NT2/D1 (cell line): ENCODE data around the gene EXOSC5.

Experiments
- DNase-seq: peaks from one replicate; pipeline ENCODE4 v3.0.0-alpha.2; 2011; ENCODE audit warnings: low read depth, low spot score
- H3K27me3 ChIP-seq: 2 replicates; pipeline ENCODE4 v1.6.0; 2011; ENCODE audit warnings: mild to moderate bottlenecking; ENCODE audit not compliant: insufficient read length, insufficient read depth
- H3K36me3 ChIP-seq: 2 replicates; pipeline ENCODE4 v1.6.1; 2011; ENCODE audit warnings: mild to moderate bottlenecking, low read length, mixed read lengths; ENCODE audit not compliant: insufficient read depth, insufficient read length
- H3K4me1 ChIP-seq: 2 replicates; pipeline ENCODE4 v1.5.1; 2011; ENCODE audit not compliant: insufficient read depth, insufficient read length
- H3K4me3 ChIP-seq: 2 replicates; pipeline ENCODE4 v1.5.1; 2011; ENCODE audit warnings: low read depth; ENCODE audit not compliant: insufficient read length
- H3K9ac ChIP-seq: 2 replicates; pipeline ENCODE4 v1.6.0; 2011; ENCODE audit warnings: low read depth; ENCODE audit not compliant: insufficient read length
- H3K9me3 ChIP-seq: 2 replicates; pipeline ENCODE4 v1.5.1; 2011; ENCODE audit warnings: mild to moderate bottlenecking, low read length; ENCODE audit not compliant: insufficient read depth
- SUZ12 ChIP-seq: IDR thresholded peaks from 2 replicates; pipeline ENCODE4 v1.6.1; 2011; ENCODE audit not compliant: insufficient read length, insufficient read depth; ENCODE audit errors: extremely low read depth
- YY1 ChIP-seq: IDR thresholded peaks from 2 replicates; pipeline ENCODE4 v1.6.1; 2011; ENCODE audit not compliant: insufficient read length, insufficient read depth
- ZNF274 ChIP-seq: IDR thresholded peaks from 2 replicates; pipeline ENCODE4 v1.6.1; 2011; ENCODE audit warnings: mild to moderate bottlenecking, low read depth, low read length

EXOSC5 gene

DNA sequence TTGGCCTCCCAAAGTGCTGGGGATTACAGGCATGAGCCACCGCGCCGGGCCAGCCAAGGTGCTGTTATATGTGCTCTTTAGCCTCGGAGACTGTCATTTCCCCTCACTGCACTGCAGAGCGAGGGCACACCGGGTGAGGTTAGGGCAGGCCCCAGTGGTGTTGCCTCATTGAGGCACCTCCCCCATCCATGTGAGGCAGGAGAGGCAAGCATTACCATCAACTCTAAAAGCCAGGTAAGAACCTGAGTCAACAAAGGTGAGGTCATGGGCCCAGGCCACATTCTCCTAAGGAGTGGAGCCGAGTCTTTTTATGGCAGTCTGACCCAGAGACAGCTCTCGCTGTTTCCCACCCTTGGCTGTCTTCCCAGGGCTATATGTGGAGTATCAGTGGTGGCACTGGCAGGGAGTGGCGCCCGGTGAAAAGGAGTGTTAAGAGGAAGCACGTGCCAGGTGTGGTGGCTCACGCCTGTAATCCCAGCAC, 19.1 kb upstream of the EXOSC5 start:
- TF ChIP-seq YY1 = no peak
- no peak for TF ChIP-seq SUZ12
- TF ChIP-seq ZNF274 = no peak
- Histone ChIP-seq H3K4me3 (no peak overlapping the region), H3K9me3 (no peaks in the 10 kb centered on the region), H3K36me3 (peaks cover 32% of the 10 kb centered on the region), H3K4me1 (no peaks in the 10 kb centered on the region), H3K27me3 (no peaks in the 10 kb centered on the region), H3K9ac (no peak overlapping the region)
- no peak for DNase-seq

DNA sequence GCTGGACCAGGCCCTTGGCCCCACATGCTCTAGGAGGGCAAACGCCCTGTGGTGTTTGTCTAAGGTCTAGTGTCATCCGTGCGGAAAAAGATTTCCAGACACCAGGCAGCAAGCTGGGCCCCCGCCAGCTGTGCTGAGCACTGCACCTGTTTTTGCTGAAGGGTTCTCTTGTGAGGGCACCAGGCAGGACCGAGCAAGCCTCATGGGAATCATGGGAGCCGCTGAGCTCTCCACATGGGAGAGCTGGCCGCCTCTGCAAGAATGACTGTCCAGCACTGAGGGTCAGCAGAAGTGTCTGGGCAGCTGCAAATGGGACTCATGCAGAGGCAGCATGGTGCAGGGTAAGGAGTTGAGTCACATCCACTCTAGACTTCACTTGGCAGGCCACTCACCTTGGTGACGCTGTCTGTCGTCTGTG, 18.0 kb upstream of the EXOSC5 start:
- no peaks in the 10 kb centered on the region for H3K27me3 ChIP-seq
- no peak overlapping the region for H3K4me3 ChIP-seq
- no peaks in the 10 kb centered on the region for H3K4me1 ChIP-seq
- no peaks in the 10 kb centered on the region for H3K9me3 ChIP-seq
- TF ChIP-seq SUZ12 (no peak), YY1 (no peak), ZNF274 (no peak)
- no peak overlapping the region for H3K9ac ChIP-seq
- peaks cover 35% of the 10 kb centered on the region for H3K36me3 ChIP-seq
- no peak for DNase-seq

- H3K4me1 ChIP-seq = no peaks in the 10 kb centered on the region
- no peak for DNase-seq
- H3K9me3 ChIP-seq = no peaks in the 10 kb centered on the region
- no peak overlapping the region for H3K4me3 ChIP-seq
- no peak overlapping the region for H3K9ac ChIP-seq
- no peaks in the 10 kb centered on the region for H3K27me3 ChIP-seq
- TF ChIP-seq SUZ12 (no peak), YY1 (no peak)
- H3K36me3 ChIP-seq = peaks cover 35% of the 10 kb centered on the region
Measured at GRCh38 chr19:41414461-41414860, 17.3 kb upstream of the EXOSC5 start.

DNA sequence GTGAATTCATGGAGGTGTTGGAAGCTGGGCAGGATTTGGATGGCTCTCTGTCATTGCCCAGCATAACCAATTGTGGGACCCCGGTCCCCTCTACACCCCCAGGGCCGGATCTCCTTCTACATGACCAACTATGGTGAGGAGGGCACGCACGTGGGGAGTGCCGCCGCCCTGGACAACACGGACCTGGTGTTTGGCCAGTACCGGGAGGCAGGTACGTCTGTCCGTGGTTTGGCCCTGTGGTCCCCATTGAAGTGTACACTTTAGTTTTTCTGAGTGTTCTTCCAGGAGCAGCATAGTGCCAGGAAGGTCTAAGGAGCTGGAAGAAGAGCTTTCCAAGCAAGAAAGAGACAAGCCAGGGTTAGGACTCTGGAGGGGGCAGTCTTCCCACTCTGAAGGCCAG, 16.8 kb upstream of the EXOSC5 start:
- Histone ChIP-seq H3K4me1 (peaks cover 4% of the 10 kb centered on the region), H3K36me3 (peaks cover 32% of the 10 kb centered on the region), H3K9ac (no peak overlapping the region), H3K27me3 (no peaks in the 10 kb centered on the region), H3K4me3 (no peak overlapping the region), H3K9me3 (no peaks in the 10 kb centered on the region)
- no peak for TF ChIP-seq YY1
- no peak for TF ChIP-seq ZNF274
- no peak for TF ChIP-seq SUZ12
- DNase-seq = no peak

DNA sequence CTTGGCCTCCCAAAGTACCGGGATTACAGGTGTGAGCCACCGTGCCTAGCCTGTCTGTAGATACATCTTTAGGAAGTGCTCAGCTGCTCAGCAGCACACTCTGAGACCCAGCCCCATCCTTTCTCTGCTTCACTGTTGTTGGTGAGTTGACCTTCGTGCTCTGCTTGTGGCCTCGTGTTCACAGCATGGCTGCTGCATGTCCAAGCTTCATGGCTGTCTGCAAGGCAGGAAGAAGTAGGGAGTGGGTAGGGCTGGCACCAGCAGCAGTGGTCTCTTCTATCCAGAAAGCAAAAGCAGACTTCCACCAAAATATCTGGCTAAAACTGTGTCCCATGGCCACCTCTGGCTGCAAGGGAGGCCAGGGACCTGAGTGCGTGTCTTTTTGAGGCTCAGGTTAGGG, 15.8 kb upstream of the EXOSC5 start:
- H3K9me3 ChIP-seq = no peaks in the 10 kb centered on the region
- peaks cover 30% of the 10 kb centered on the region for H3K36me3 ChIP-seq
- TF ChIP-seq YY1 = no peak
- no peak for TF ChIP-seq SUZ12
- TF ChIP-seq ZNF274 = no peak
- no peak overlapping the region for H3K9ac ChIP-seq
- peaks cover 4% of the 10 kb centered on the region for H3K4me1 ChIP-seq
- H3K27me3 ChIP-seq = no peaks in the 10 kb centered on the region
- no peak overlapping the region for H3K4me3 ChIP-seq
- no peak for DNase-seq

DNA sequence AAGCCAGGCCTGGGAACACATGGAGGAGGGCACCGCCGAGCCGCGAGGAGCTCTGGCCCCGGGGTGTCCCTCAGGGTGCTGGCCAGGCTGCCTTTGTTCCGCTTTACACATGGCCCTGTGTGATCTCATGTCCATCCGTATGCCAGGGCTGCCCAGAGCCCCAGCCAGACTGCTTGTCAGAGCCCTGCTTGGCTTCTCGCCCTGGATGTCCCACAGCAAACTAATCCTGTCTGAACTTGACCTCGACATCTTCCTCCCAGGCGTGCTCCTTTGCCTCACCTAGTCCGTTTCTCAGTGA, 14.8 kb upstream of the EXOSC5 start:
- peaks cover 28% of the 10 kb centered on the region for H3K36me3 ChIP-seq
- no peak overlapping the region for H3K9ac ChIP-seq
- TF ChIP-seq YY1 (no peak), ZNF274 (no peak), SUZ12 (no peak)
- no peak overlapping the region for H3K4me3 ChIP-seq
- no peak for DNase-seq
- H3K9me3 ChIP-seq = no peaks in the 10 kb centered on the region
- peaks cover 9% of the 10 kb centered on the region for H3K4me1 ChIP-seq
- H3K27me3 ChIP-seq = no peaks in the 10 kb centered on the region

- no peak overlapping the region for H3K4me3 ChIP-seq
- H3K36me3 ChIP-seq = peaks cover 28% of the 10 kb centered on the region
- no peaks in the 10 kb centered on the region for H3K9me3 ChIP-seq
- no peak for TF ChIP-seq SUZ12
- TF ChIP-seq ZNF274 = no peak
- TF ChIP-seq YY1 = no peak
- H3K9ac ChIP-seq = no peak overlapping the region
- H3K4me1 ChIP-seq = peaks cover 9% of the 10 kb centered on the region
- DNase-seq = no peak
- H3K27me3 ChIP-seq = no peaks in the 10 kb centered on the region
Measured at GRCh38 chr19:41411100-41411967, 14.2 kb upstream of the EXOSC5 start.

DNA sequence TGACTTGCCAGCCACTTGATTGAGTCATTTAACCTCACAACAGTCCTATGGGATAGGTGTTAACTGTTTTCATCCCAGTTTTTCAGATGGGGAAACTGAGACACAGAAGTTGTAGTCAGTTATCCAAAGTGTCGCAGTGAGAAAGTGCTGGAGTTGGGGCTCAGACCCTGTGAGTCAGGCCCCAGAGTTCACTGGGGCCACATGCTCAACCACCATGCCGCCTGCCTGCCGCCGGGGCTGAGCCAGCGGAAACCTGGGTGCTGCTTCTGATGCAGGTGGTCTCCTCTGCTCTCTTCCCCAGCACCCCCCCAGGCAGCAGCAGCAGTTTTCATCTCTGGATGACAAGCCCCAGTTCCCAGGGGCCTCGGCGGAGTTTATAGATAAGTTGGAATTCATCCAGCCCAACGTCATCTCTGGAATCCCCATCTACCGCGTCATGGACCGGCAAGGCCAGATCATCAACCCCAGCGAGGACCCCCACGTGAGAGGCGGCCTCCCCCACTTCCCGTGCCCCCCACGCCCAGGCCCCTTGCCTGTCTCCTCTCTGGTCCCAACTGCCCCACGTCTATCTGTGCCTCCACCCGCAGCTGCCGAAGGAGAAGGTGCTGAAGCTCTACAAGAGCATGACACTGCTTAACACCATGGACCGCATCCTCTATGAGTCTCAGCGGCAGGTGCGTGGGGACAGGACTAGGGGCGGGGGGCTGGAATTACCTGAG, 13.3 kb upstream of the EXOSC5 start:
- H3K4me1 ChIP-seq = peaks cover 17% of the 10 kb centered on the region
- TF ChIP-seq SUZ12 (no peak), ZNF274 (no peak), YY1 (no peak)
- H3K27me3 ChIP-seq = no peaks in the 10 kb centered on the region
- H3K36me3 ChIP-seq = peaks cover 28% of the 10 kb centered on the region
- no peak overlapping the region for H3K9ac ChIP-seq
- no peaks in the 10 kb centered on the region for H3K9me3 ChIP-seq
- DNase-seq = no peak
- H3K4me3 ChIP-seq = no peak overlapping the region
